Gastrocnemius medialis (tissue), 4 donors: Measurements from ENCODE around the gene DUSP6.

Source experiments
- POLR2A ChIP-seq, 2 donors: fragments of 450-650 bp; IDR thresholded peaks; one replicate each; pipeline ENCODE4 v1.6.1; 2017; ENCODE audit warnings: antibody characterized with exemption in 2 of 2, mild to moderate bottlenecking in 2 of 2, moderate library complexity in 2 of 2
- TF ChIP-seq, protein P1 (sequence below), 5 experiments: fragments of 450-650 bp in 3 of 5; fragments of 200-600 bp in 2 of 5; sonication (generic) in 2 of 5; IDR thresholded peaks in 4 of 5; conservative IDR thresholded peaks in 1 of 5; 1 replicate in 4 of 5; 2 replicates in 1 of 5; pipeline ENCODE4 v1.5.1; 2016 to 2019; ENCODE audit warnings: antibody characterized with exemption in 5 of 5, mild to moderate bottlenecking in 3 of 5, moderate library complexity in 3 of 5

GRCh38 chr12:89352492-89353187 lies at the start of gene DUSP6:
- TF ChIP-seq POLR2A (IDR thresholded peaks at IDR 0.05), result peak; percentile 37 to 54
- TF ChIP-seq, protein P1, sequence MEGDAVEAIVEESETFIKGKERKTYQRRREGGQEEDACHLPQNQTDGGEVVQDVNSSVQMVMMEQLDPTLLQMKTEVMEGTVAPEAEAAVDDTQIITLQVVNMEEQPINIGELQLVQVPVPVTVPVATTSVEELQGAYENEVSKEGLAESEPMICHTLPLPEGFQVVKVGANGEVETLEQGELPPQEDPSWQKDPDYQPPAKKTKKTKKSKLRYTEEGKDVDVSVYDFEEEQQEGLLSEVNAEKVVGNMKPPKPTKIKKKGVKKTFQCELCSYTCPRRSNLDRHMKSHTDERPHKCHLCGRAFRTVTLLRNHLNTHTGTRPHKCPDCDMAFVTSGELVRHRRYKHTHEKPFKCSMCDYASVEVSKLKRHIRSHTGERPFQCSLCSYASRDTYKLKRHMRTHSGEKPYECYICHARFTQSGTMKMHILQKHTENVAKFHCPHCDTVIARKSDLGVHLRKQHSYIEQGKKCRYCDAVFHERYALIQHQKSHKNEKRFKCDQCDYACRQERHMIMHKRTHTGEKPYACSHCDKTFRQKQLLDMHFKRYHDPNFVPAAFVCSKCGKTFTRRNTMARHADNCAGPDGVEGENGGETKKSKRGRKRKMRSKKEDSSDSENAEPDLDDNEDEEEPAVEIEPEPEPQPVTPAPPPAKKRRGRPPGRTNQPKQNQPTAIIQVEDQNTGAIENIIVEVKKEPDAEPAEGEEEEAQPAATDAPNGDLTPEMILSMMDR (IDR thresholded peaks at IDR 0.05 in 4 of 5, conservative IDR thresholded peaks at IDR 0.05 in 1 of 5), result no peak
